CD14-positive monocyte (primary cell): ENCODE data around the gene GGA3. TPM values are rescaled to one million over a fixed set of nuclear protein-coding genes. Genes with fewer than 3 reads are reported as not detected.

ENCODE experiments used
- DNase-seq, 3 donors: peaks; one replicate each; pipeline ENCODE4 v3.0.0-alpha.2; 2011 to 2022
- H2AFZ ChIP-seq: 2 replicates; pipeline ENCODE4 v1.6.0; 2012; ENCODE audit warnings: mild to moderate bottlenecking, low read depth, low read length, inconsistent platforms; ENCODE audit not compliant: insufficient read depth, poor library complexity, severe bottlenecking
- H3K27ac ChIP-seq, 2 donors: 1 replicate in 1 of 2; 2 replicates in 1 of 2; pipeline ENCODE4 v1.5.1; 2012 to 2013; ENCODE audit warnings: low read length in 2 of 2, control low read depth in 1 of 2, inconsistent platforms in 1 of 2, low read depth in 1 of 2, mild to moderate bottlenecking in 1 of 2
- H3K27me3 ChIP-seq, 2 donors: one replicate each; pipeline versions ENCODE4 v1.6.0 to v1.6.1; 2011 to 2013; ENCODE audit warnings: low read length in 2 of 2; ENCODE audit not compliant: control insufficient read depth in 2 of 2, insufficient read depth in 2 of 2
- H3K36me3 ChIP-seq, 2 donors: replicated peaks in 1 of 2; 1 replicate in 1 of 2; 2 replicates in 1 of 2; pipeline versions ENCODE4 v1.5.1 to v1.6.1; 2012 to 2013; ENCODE audit warnings: low read length in 2 of 2, control low read depth in 1 of 2, inconsistent platforms in 1 of 2, mild to moderate bottlenecking in 1 of 2; ENCODE audit not compliant: insufficient read depth in 2 of 2, control insufficient read depth in 1 of 2
- H3K4me1 ChIP-seq, 2 donors: 1 replicate in 1 of 2; 2 replicates in 1 of 2; pipeline versions ENCODE4 v1.5.1 to v1.6.1; 2012 to 2013; ENCODE audit warnings: low read length in 2 of 2, control low read depth in 1 of 2, inconsistent platforms in 1 of 2, mild to moderate bottlenecking in 1 of 2, moderate library complexity in 1 of 2; ENCODE audit not compliant: insufficient read depth in 2 of 2, control insufficient read depth in 1 of 2
- H3K4me2 ChIP-seq: replicated peaks from 2 replicates; pipeline ENCODE3; 2012; ENCODE audit warnings: low read length, moderate library complexity, mild to moderate bottlenecking; ENCODE audit not compliant: poor library complexity, severe bottlenecking; ENCODE audit errors: extremely low read depth
- H3K4me3 ChIP-seq, 3 experiments: fragments of 200-600 bp in 1 of 3; sonication (generic) in 1 of 3; replicated peaks in 1 of 3; 1 replicate in 2 of 3; 2 replicates in 1 of 3; pipeline ENCODE4 v1.5.1; 2011 to 2013; ENCODE audit warnings: low read length in 3 of 3, mild to moderate bottlenecking in 3 of 3, control low read depth in 2 of 3, low read depth in 2 of 3, inconsistent platforms in 1 of 3, moderate library complexity in 1 of 3
- H3K79me2 ChIP-seq: 2 replicates; pipeline ENCODE4 v1.6.0; 2012; ENCODE audit warnings: mild to moderate bottlenecking, control low read depth, inconsistent platforms, low read length, moderate library complexity; ENCODE audit not compliant: insufficient read depth
- H3K9ac ChIP-seq: 2 replicates; pipeline ENCODE4 v1.6.0; 2017; ENCODE audit warnings: low read length, mild to moderate bottlenecking; ENCODE audit not compliant: insufficient read depth, poor library complexity, severe bottlenecking
- H3K9me3 ChIP-seq, 2 donors: replicated peaks in 1 of 2; 1 replicate in 1 of 2; 2 replicates in 1 of 2; pipeline versions ENCODE4 v1.5.1 to v1.6.1; 2012 to 2013; ENCODE audit warnings: low read length in 2 of 2, control low read depth in 1 of 2; ENCODE audit not compliant: control insufficient read depth in 1 of 2, insufficient read depth in 1 of 2
- H4K20me1 ChIP-seq: 2 replicates; pipeline ENCODE4 v1.6.0; 2012; ENCODE audit warnings: mild to moderate bottlenecking, low read length, control low read depth, moderate library complexity; ENCODE audit not compliant: insufficient read depth
- H3K27ac Mint-ChIP-seq, 7 donors: one replicate each; pipeline ENCODE4 v1.8.0; 2020; ENCODE audit warnings: mild to moderate bottlenecking in 7 of 7, mixed read lengths in 7 of 7, moderate library complexity in 6 of 7, inconsistent platforms in 2 of 7
- H3K27me3 Mint-ChIP-seq, 3 donors: one replicate each; pipeline ENCODE4 v1.8.0; 2021 to 2022; ENCODE audit warnings: low read depth in 3 of 3, mild to moderate bottlenecking in 3 of 3, mixed read lengths in 3 of 3, moderate library complexity in 3 of 3, inconsistent platforms in 1 of 3
- H3K36me3 Mint-ChIP-seq, 2 donors: one replicate each; pipeline ENCODE4 v1.8.0; 2020; ENCODE audit warnings: mixed read lengths in 2 of 2, inconsistent platforms in 1 of 2, mild to moderate bottlenecking in 1 of 2
- H3K4me1 Mint-ChIP-seq: one replicate; pipeline ENCODE4 v1.8.0; 2020; ENCODE audit warnings: mild to moderate bottlenecking, mixed read lengths
- H3K4me3 Mint-ChIP-seq, 2 donors: one replicate each; pipeline ENCODE4 v1.8.0; 2020; ENCODE audit warnings: mild to moderate bottlenecking in 2 of 2, mixed read lengths in 2 of 2, moderate library complexity in 1 of 2
- H3K9me3 Mint-ChIP-seq, 7 donors: one replicate each; pipeline ENCODE4 v1.8.0; 2020 to 2022; ENCODE audit warnings: mixed read lengths in 7 of 7, mild to moderate bottlenecking in 6 of 7, moderate library complexity in 6 of 7, inconsistent platforms in 2 of 7
- CTCF ChIP-seq: fragments of 200-600 bp; IDR thresholded peaks from one replicate; pipeline ENCODE4 v1.8.0; 2022; ENCODE audit warnings: antibody characterized with exemption, mild to moderate bottlenecking
- WGBS: methylation state at CpG from one replicate; pipeline ENCODE4 v1.1.5; 2013; ENCODE audit warnings: missing lambda C conversion rate; ENCODE audit not compliant: insufficient coverage; 5-methylcytosine and 5-hydroxymethylcytosine counted together
- intact Hi-C, 2 donors: fragments of 100-400 bp; cut with micrococcal nuclease; formaldehyde crosslinking; loops; one replicate each; pipeline versions ENCODE4 v1.15.0 to v1.15.1; 2023
- polyA plus RNA-seq, 3 donors: library from polyadenylated mRNA; depleted of rRNA in 1 of 3; unstranded in 2 of 3; stranded (reverse) in 1 of 3; fragments of 300-500 nt in 2 of 3; fragments of >200 nt in 1 of 3; fragmentation: Illumina TruSeq in 2 of 3; gene quantifications; 1 replicate in 2 of 3; 2 replicates in 1 of 3; pipeline ENCODE4 v1.2.3, GENCODE V29; 2012 to 2021

GGA3 gene
- polyA plus RNA-seq, 3 donors, result 4.3 to 162 (median 15.7) TPM

- no peak for TF ChIP-seq CTCF
- intact Hi-C loops, result no loop called here
- Mint-ChIP-seq H3K27me3 (no peaks in the 10 kb centered on the region), H3K4me1 (peaks cover 51% of the 10 kb centered on the region), H3K9me3 (peaks cover 0 to 1% (median 0%) of the 10 kb centered on the region in 7 donors), H3K4me3 (peak overlapping the region in 1 of 2 donors; percentile 35), H3K27ac (peak overlapping the region; percentile 57 to 85 (median 73)), H3K36me3 (peaks cover 83 to 99% of the 10 kb centered on the region in 2 donors)
- Histone ChIP-seq H3K9me3 (no peaks in the 10 kb centered on the region), H3K4me3 (no peak overlapping the region), H3K36me3 (peaks cover 86 to 97% of the 10 kb centered on the region in 2 donors), H2AFZ (no peak overlapping the region), H3K79me2 (peaks cover 50% of the 10 kb centered on the region), H3K27me3 (no peaks in the 10 kb centered on the region), H3K4me2 (no peak overlapping the region), H3K4me1 (peaks cover 34 to 43% of the 10 kb centered on the region in 2 donors), H3K9ac (no peak overlapping the region), H4K20me1 (peaks cover 96% of the 10 kb centered on the region), H3K27ac (peak overlapping the region; percentile 25 to 54)
- 44% methylated on average over 6 of the region's 17 CpGs for WGBS
- peak in 2 of 3 donors; percentile 22 to 31 for DNase-seq
Observed at GRCh38 chr17:75242461-75243042, 18.9 kb downstream of the GGA3 start.

GRCh38 chr17:75241996-75242460 is 19.4 kb downstream of the GGA3 start:
- Histone ChIP-seq H3K9me3 (no peaks in the 10 kb centered on the region), H3K27ac (peak overlapping the region; percentile 25 to 54), H3K79me2 (peaks cover 44% of the 10 kb centered on the region), H3K4me2 (no peak overlapping the region), H3K9ac (no peak overlapping the region), H3K27me3 (no peaks in the 10 kb centered on the region), H2AFZ (no peak overlapping the region), H3K4me3 (no peak overlapping the region), H3K4me1 (peaks cover 34 to 43% of the 10 kb centered on the region in 2 donors), H3K36me3 (peaks cover 89 to 100% of the 10 kb centered on the region in 2 donors), H4K20me1 (peaks cover 97% of the 10 kb centered on the region)
- 74% methylated on average over 15 of the region's 15 CpGs for WGBS
- peaks cover 86 to 99% of the 10 kb centered on the region in 2 donors for H3K36me3 Mint-ChIP-seq
- no peak for TF ChIP-seq CTCF
- H3K9me3 Mint-ChIP-seq, result peaks cover 0 to 1% (median 0%) of the 10 kb centered on the region in 7 donors
- H3K27me3 Mint-ChIP-seq, result no peaks in the 10 kb centered on the region
- peaks cover 51% of the 10 kb centered on the region for H3K4me1 Mint-ChIP-seq
- H3K4me3 Mint-ChIP-seq, result peak overlapping the region in 1 of 2 donors; percentile 35
- DNase-seq, result no peak
- peak overlapping the region; percentile 57 to 85 (median 67) for H3K27ac Mint-ChIP-seq
- intact Hi-C loops, result no loop called here
